GM19239 (cell line): ENCODE measurements around the gene PGP.

Experiments used
- DNase-seq: peaks from one replicate; pipeline ENCODE4 v3.0.0; 2011; ENCODE audit warnings: low spot score; ENCODE audit not compliant: insufficient read length
- FAIRE-seq: peaks from 2 replicates; lab custom pipeline; 2011; peaks lifted over from hg19 to GRCh38; lab: Jason Lieb, UNC

PGP gene

GRCh38 chr16:2238150-2238837, 23.7 kb upstream of the PGP start:
- FAIRE-seq (no peak), DNase-seq (no peak)

GRCh38 chr16:2237493-2238149, 23.0 kb upstream of the PGP start:
- DNase-seq (no peak), FAIRE-seq (no peak)

- FAIRE-seq = no peak
- DNase-seq = no peak
Observed at GRCh38 chr16:2237102-2237482, 22.5 kb upstream of the PGP start.

- no peak for DNase-seq
- no peak for FAIRE-seq
Observed at GRCh38 chr16:2236337-2237101, 21.9 kb upstream of the PGP start, which contains the start of gene DNASE1L2. Gene DNASE1L2, plus strand, starts transcription at chr16:2236444. Its CDS starts 373 bp downstream, at chr16:2236817.

GRCh38 chr16:2235695-2236336, 21.2 kb upstream of the PGP start:
- FAIRE-seq (no peak), DNase-seq (no peak)

GRCh38 chr16:2235234-2235651, 20.6 kb upstream of the PGP start:
- DNase-seq (no peak), FAIRE-seq (no peak)

GRCh38 chr16:2234813-2235170, 20.2 kb upstream of the PGP start:
- FAIRE-seq = no peak

GRCh38 chr16:2233872-2234812, 19.5 kb upstream of the PGP start:
- no peak for FAIRE-seq

More at GRCh38 chr16:2234813-2235170, 20.2 kb upstream of the PGP start:
- no peak for DNase-seq

GRCh38 chr16:2233046-2233775, 18.6 kb upstream of the PGP start:
- FAIRE-seq (no peak), DNase-seq (no peak)

More at GRCh38 chr16:2233872-2234812, 19.5 kb upstream of the PGP start:
- DNase-seq = no peak

- no peak for DNase-seq
- no peak for FAIRE-seq
Observed at GRCh38 chr16:2232094-2232990, 17.7 kb upstream of the PGP start.

GRCh38 chr16:2231016-2231931, 16.6 kb upstream of the PGP start:
- no peak for FAIRE-seq
- no peak for DNase-seq

GRCh38 chr16:2230376-2230775, 15.7 kb upstream of the PGP start:
- FAIRE-seq (no peak), DNase-seq (no peak)

GRCh38 chr16:2229632-2230250, 15.1 kb upstream of the PGP start:
- no peak for DNase-seq
- no peak for FAIRE-seq

GRCh38 chr16:2229091-2229490, 14.5 kb upstream of the PGP start:
- DNase-seq (no peak), FAIRE-seq (no peak)

GRCh38 chr16:2228161-2228824, 13.7 kb upstream of the PGP start:
- DNase-seq (no peak), FAIRE-seq (no peak)

- FAIRE-seq = no peak
Observed at GRCh38 chr16:2226918-2227317, 12.3 kb upstream of the PGP start.

More at GRCh38 chr16:2226918-2227317, 12.3 kb upstream of the PGP start:
- no peak for DNase-seq
